GM19463 (cell line): ENCODE data around the gene PRTN3.

Experiments
- ATAC-seq: cut with Tn5 transposase; IDR thresholded peaks from one replicate; pipeline ENCODE4 v1.9.1; 2021; ENCODE audit warnings: mild to moderate bottlenecking, moderate library complexity; ENCODE audit not compliant: unreplicated experiment

The PRTN3 gene

GRCh38 chr19:840519-841206 lies at the start of gene PRTN3:
Gene PRTN3 (plus strand): TSS chr19:840999. CDS start chr19:841009, 10 bp downstream.
- ATAC-seq = no peak

GRCh38 chr19:791007-791566 lies 49.7 kb upstream of the PRTN3 start:
- ATAC-seq = no peak

- ATAC-seq = no peak
Measured at GRCh38 chr19:791567-792305, 49.1 kb upstream of the PRTN3 start.

- no peak for ATAC-seq
Measured at GRCh38 chr19:792306-792885, 48.4 kb upstream of the PRTN3 start.

- ATAC-seq = no peak
Measured at GRCh38 chr19:793806-794205, 47.0 kb upstream of the PRTN3 start.

GRCh38 chr19:795073-795611 lies 45.7 kb upstream of the PRTN3 start:
- ATAC-seq = no peak

- ATAC-seq = no peak
Measured at GRCh38 chr19:795691-796581, 44.9 kb upstream of the PRTN3 start.

GRCh38 chr19:796692-797527 lies 43.9 kb upstream of the PRTN3 start, which contains the start of gene PTBP1:
Gene PTBP1 (plus strand): TSS chr19:797452. CDS start chr19:797498, 46 bp downstream.
- peak; percentile 73 for ATAC-seq

GRCh38 chr19:797528-798414 lies 43.0 kb upstream of the PRTN3 start:
- ATAC-seq = peak; percentile 36

GRCh38 chr19:798415-799075 lies 42.3 kb upstream of the PRTN3 start:
- no peak for ATAC-seq

- no peak for ATAC-seq
Measured at GRCh38 chr19:799076-799881, 41.5 kb upstream of the PRTN3 start.

GRCh38 chr19:800360-801029 lies 40.3 kb upstream of the PRTN3 start:
- no peak for ATAC-seq

- no peak for ATAC-seq
Measured at GRCh38 chr19:801030-801860, 39.6 kb upstream of the PRTN3 start.

GRCh38 chr19:801861-802497 lies 38.8 kb upstream of the PRTN3 start:
- no peak for ATAC-seq

- no peak for ATAC-seq
Measured at GRCh38 chr19:802498-803098, 38.2 kb upstream of the PRTN3 start.
